C4-2B (cell line): ENCODE measurements around the gene MKS1.

Experiments
- H3K27ac ChIP-seq: fragments of 450-650 bp; 2 replicates; pipeline ENCODE4 v1.5.1; 2017
- CTCF ChIP-seq: fragments of 450-650 bp; conservative IDR thresholded peaks from 2 replicates; pipeline ENCODE4 v1.5.1; 2017; ENCODE audit warnings: mild to moderate bottlenecking
- ZFX ChIP-seq: fragments of 450-650 bp; IDR thresholded peaks from 2 replicates; pipeline ENCODE4 v1.6.1; 2017

Gene MKS1

GRCh38 chr17:58161566-58161965, 57.5 kb downstream of the MKS1 start:
- no peak overlapping the region for H3K27ac ChIP-seq
- TF ChIP-seq CTCF (no peak), ZFX (no peak)

GRCh38 chr17:58158181-58158580, 60.9 kb downstream of the MKS1 start:
- TF ChIP-seq CTCF, result no peak
- TF ChIP-seq ZFX, result no peak
- H3K27ac ChIP-seq, result no peak overlapping the region

GRCh38 chr17:58156839-58157803, 61.9 kb downstream of the MKS1 start:
- H3K27ac ChIP-seq, result no peak overlapping the region
- TF ChIP-seq CTCF (no peak), ZFX (no peak)
